Common myeloid progenitor, CD34-positive (primary cell): ENCODE data around the gene CXCL8.

Experiments
- CTCF ChIA-PET: fragments of 350-600 bp; sonication (Branson Sonifier 250); formaldehyde crosslinking; loops from one replicate; lab custom pipeline; 2021; ENCODE audit warnings: antibody characterized with exemption; lab: Charles Lee
- POLR2A ChIA-PET: fragments of 350-600 bp; sonication (Branson Sonifier 250); formaldehyde crosslinking; loops from one replicate; lab custom pipeline; 2021; ENCODE audit warnings: antibody characterized with exemption; lab: Charles Lee
- DNase-seq, 3 donors: peaks; one replicate each; pipeline versions ENCODE4 v3.0.0 to v3.0.0-alpha.2; 2013
- H3K27ac ChIP-seq, 2 experiments: 1 replicate in 1 of 2; 2 replicates in 1 of 2; pipeline ENCODE4 v1.7.0; 2013; ENCODE audit warnings: inconsistent platforms in 2 of 2, low read length in 2 of 2, mild to moderate bottlenecking in 2 of 2, low read depth in 1 of 2, moderate library complexity in 1 of 2; ENCODE audit not compliant: severe bottlenecking in 2 of 2, insufficient read depth in 1 of 2, poor library complexity in 1 of 2
- H3K27me3 ChIP-seq, 5 experiments: replicated peaks in 2 of 5; 1 replicate in 3 of 5; 2 replicates in 2 of 5; pipeline versions ENCODE4 v1.6.1 to v1.7.0; 2013; ENCODE audit warnings: low read length in 4 of 5, mild to moderate bottlenecking in 2 of 5, moderate library complexity in 2 of 5, inconsistent platforms in 1 of 5; ENCODE audit not compliant: insufficient read depth in 5 of 5, control insufficient read depth in 4 of 5
- H3K36me3 ChIP-seq, 4 experiments: 1 replicate in 2 of 4; 2 replicates in 2 of 4; pipeline versions ENCODE4 v1.6.1 to v1.7.0; 2013; ENCODE audit warnings: low read length in 3 of 4, control low read depth in 1 of 4, mild to moderate bottlenecking in 1 of 4; ENCODE audit not compliant: control insufficient read depth in 4 of 4, insufficient read depth in 4 of 4
- H3K4me1 ChIP-seq, 4 experiments: 1 replicate in 3 of 4; 2 replicates in 1 of 4; pipeline versions ENCODE4 v1.6.1 to v1.7.1; 2013; ENCODE audit warnings: low read length in 3 of 4, mild to moderate bottlenecking in 3 of 4, control low read depth in 1 of 4, inconsistent platforms in 1 of 4, moderate library complexity in 1 of 4; ENCODE audit not compliant: control insufficient read depth in 4 of 4, insufficient read depth in 4 of 4; ENCODE audit errors: control extremely low read depth in 1 of 4
- H3K4me3 ChIP-seq, 7 experiments: 1 replicate in 4 of 7; 2 replicates in 3 of 7; pipeline versions ENCODE4 v1.5.1 to v1.7.0; 2013; ENCODE audit warnings: mild to moderate bottlenecking in 7 of 7, low read length in 6 of 7, moderate library complexity in 6 of 7, inconsistent platforms in 2 of 7, low read depth in 2 of 7, control low read depth in 1 of 7; ENCODE audit not compliant: insufficient read depth in 4 of 7, control insufficient read depth in 1 of 7; ENCODE audit errors: extremely low read depth in 1 of 7
- H3K9me3 ChIP-seq, 5 experiments: 1 replicate in 4 of 5; 2 replicates in 1 of 5; pipeline versions ENCODE4 v1.6.1 to v1.7.1; 2013; ENCODE audit warnings: low read length in 4 of 5, mild to moderate bottlenecking in 2 of 5, inconsistent platforms in 1 of 5, low read depth in 1 of 5, moderate library complexity in 1 of 5; ENCODE audit not compliant: control insufficient read depth in 4 of 5, insufficient read depth in 2 of 5; ENCODE audit errors: control extremely low read depth in 1 of 5
- WGBS: methylation state at CpG from one replicate; pipeline ENCODE4 v1.1.5; 2013; ENCODE audit not compliant: insufficient coverage; 5-methylcytosine and 5-hydroxymethylcytosine counted together

CXCL8 gene

GRCh38 chr4:73730292-73730691 is 10.1 kb upstream of the CXCL8 start:
- Histone ChIP-seq H3K36me3 (no peaks in the 10 kb centered on the region), H3K9me3 (no peaks in the 10 kb centered on the region), H3K4me1 (peaks cover 11 to 45% (median 21%) of the 10 kb centered on the region in 4 experiments), H3K27ac (no peak overlapping the region), H3K4me3 (no peak overlapping the region), H3K27me3 (no peaks in the 10 kb centered on the region)
- CTCF ChIA-PET = interaction anchor here (0.7 to 3.0 kb wide), 31 partner anchors 10 to 407 kb away, joined by 3 to 33 read pairs (median 5); partner anchors contain the start of genes CXCL1, CXCL2, CXCL3 and CXCL5
- no CpG with 5 or more reads among the region's 2 CpGs for WGBS
- DNase-seq = no peak
- POLR2A ChIA-PET = interaction anchor here (0.7 kb wide), 1 partner anchor 106 kb away, joined by 4 read pairs; the partner anchor contains the start of gene CXCL6

- CTCF ChIA-PET = interaction anchor here (0.8 to 3.0 kb wide), 24 partner anchors 10 to 407 kb away, joined by 3 to 33 read pairs (median 6); partner anchors contain the start of genes CXCL1, CXCL2, CXCL3 and CXCL5
- WGBS = 90% methylated on average over 1 of the region's 3 CpGs
- H3K27ac ChIP-seq = no peak overlapping the region
- H3K27me3 ChIP-seq = no peaks in the 10 kb centered on the region
- H3K4me1 ChIP-seq = peaks cover 11 to 50% (median 27%) of the 10 kb centered on the region in 4 experiments
- DNase-seq = peak in 1 of 3 donors; percentile 31
- no peaks in the 10 kb centered on the region for H3K9me3 ChIP-seq
- no peak overlapping the region for H3K4me3 ChIP-seq
- POLR2A ChIA-PET = no interaction called here
- no peaks in the 10 kb centered on the region for H3K36me3 ChIP-seq
Measured at GRCh38 chr4:73730867-73731266, 9.5 kb upstream of the CXCL8 start.

- H3K4me3 ChIP-seq = no peak overlapping the region
- peaks cover 11 to 51% (median 27%) of the 10 kb centered on the region in 4 experiments for H3K4me1 ChIP-seq
- DNase-seq = peak in 2 of 3 donors; percentile 63 to 77
- 0% methylated on average over 2 of the region's 8 CpGs for WGBS
- H3K36me3 ChIP-seq = no peaks in the 10 kb centered on the region
- no peaks in the 10 kb centered on the region for H3K9me3 ChIP-seq
- H3K27me3 ChIP-seq = no peaks in the 10 kb centered on the region
- no peak overlapping the region for H3K27ac ChIP-seq
- CTCF ChIA-PET = interaction anchor here (1.2 to 3.0 kb wide), 4 partner anchors 112 to 402 kb away, joined by 3 to 33 read pairs (median 6); no protein-coding TSS in a partner anchor
- POLR2A ChIA-PET = interaction anchor here (0.6 kb wide), 1 partner anchor 195 kb away, joined by 3 read pairs; no protein-coding TSS in a partner anchor
Measured at GRCh38 chr4:73731968-73732610, 8.3 kb upstream of the CXCL8 start.

GRCh38 chr4:73732759-73733431 is 7.5 kb upstream of the CXCL8 start:
- Histone ChIP-seq H3K27me3 (no peaks in the 10 kb centered on the region), H3K9me3 (no peaks in the 10 kb centered on the region), H3K4me1 (peaks cover 11 to 51% (median 27%) of the 10 kb centered on the region in 4 experiments), H3K36me3 (no peaks in the 10 kb centered on the region), H3K4me3 (no peak overlapping the region), H3K27ac (no peak overlapping the region)
- CTCF ChIA-PET = interaction anchor here (1.2 to 1.3 kb wide), 2 partner anchors 123 to 402 kb away, joined by 3 to 5 read pairs; no protein-coding TSS in a partner anchor
- no CpG with 5 or more reads among the region's 1 CpG for WGBS
- DNase-seq = no peak
- POLR2A ChIA-PET = no interaction called here

GRCh38 chr4:73734530-73735001 is 5.8 kb upstream of the CXCL8 start:
- H3K36me3 ChIP-seq = no peaks in the 10 kb centered on the region
- 92% methylated on average over 2 of the region's 2 CpGs for WGBS

GRCh38 chr4:73735231-73735630 is 5.1 kb upstream of the CXCL8 start:
- Histone ChIP-seq H3K9me3 (no peaks in the 10 kb centered on the region), H3K27me3 (no peaks in the 10 kb centered on the region), H3K4me3 (no peak overlapping the region), H3K36me3 (no peaks in the 10 kb centered on the region), H3K4me1 (peaks cover 19 to 54% (median 38%) of the 10 kb centered on the region in 4 experiments), H3K27ac (peak overlapping the region; percentile 77 to 87)
- POLR2A ChIA-PET = no interaction called here
- peak; percentile 92 to 98 (median 95) for DNase-seq
- no CpG with 5 or more reads among the region's 3 CpGs for WGBS
- CTCF ChIA-PET = interaction anchor here (0.9 to 2.1 kb wide), 6 partner anchors 15 to 129 kb away, joined by 3 to 6 read pairs (median 4); no protein-coding TSS in a partner anchor

More at GRCh38 chr4:73734530-73735001, 5.8 kb upstream of the CXCL8 start:
- no peaks in the 10 kb centered on the region for H3K27me3 ChIP-seq
- H3K4me1 ChIP-seq = peaks cover 15 to 53% (median 32%) of the 10 kb centered on the region in 4 experiments
- H3K27ac ChIP-seq = peak overlapping the region; percentile 77 to 87
- H3K9me3 ChIP-seq = no peaks in the 10 kb centered on the region
- DNase-seq = no peak
- H3K4me3 ChIP-seq = no peak overlapping the region
- ChIA-PET POLR2A (no interaction called here), CTCF (interaction anchor here (0.9 to 1.1 kb wide), 4 partner anchors 14 to 36 kb away, joined by 3 to 4 read pairs (median 3); no protein-coding TSS in a partner anchor)
